K562 (cell line): Measurements from ENCODE around the gene TP53BP2. TPM values are rescaled to one million over a fixed set of nuclear protein-coding genes. Genes with fewer than 3 reads are reported as not detected.
A peak's percentile ranks its signal among the peaks of the same experiment; 100 is the strongest.

Source experiments
- ARID3B ChIP-seq: fragments of 250-450 bp; sonication (Bioruptor Pico); IDR thresholded peaks from 2 replicates; pipeline ENCODE4 v1.4.0; 2020; ENCODE audit warnings: borderline replicate concordance
- BCLAF1 ChIP-seq, 2 experiments: fragments of 450-650 bp in 1 of 2; IDR thresholded peaks; 2 replicates each; pipeline ENCODE4 v1.6.1; 2011 to 2017; ENCODE audit warnings: low read depth in 2 of 2, antibody characterized with exemption in 1 of 2, borderline replicate concordance in 1 of 2, low read length in 1 of 2, mild to moderate bottlenecking in 1 of 2, mixed read lengths in 1 of 2; ENCODE audit not compliant: control insufficient read depth in 1 of 2
- CREM ChIP-seq: IDR thresholded peaks from 2 replicates; pipeline ENCODE4 v1.6.1; 2014; ENCODE audit warnings: antibody characterized with exemption, low read depth
- EP400 ChIP-seq: fragments of 450-650 bp; IDR thresholded peaks from 2 replicates; pipeline ENCODE4 v1.6.1; 2017; ENCODE audit warnings: antibody characterized with exemption, mild to moderate bottlenecking, moderate library complexity
- HINFP ChIP-seq: fragments of 450-650 bp; conservative IDR thresholded peaks from 2 replicates; pipeline ENCODE4 v1.6.1; 2016; ENCODE audit warnings: missing genetic modification characterization, low read depth, mild to moderate bottlenecking, control low read depth, missing compliant biosample characterization
- PHF8 ChIP-seq: fragments of 200-600 bp; sonication (generic); IDR thresholded peaks from 2 replicates; pipeline ENCODE4 v1.6.1; 2012; ENCODE audit warnings: mixed run types, mild to moderate bottlenecking, inconsistent platforms, low read length, moderate library complexity, borderline replicate concordance
- RBM17 ChIP-seq: fragments of 200-400 bp; formaldehyde crosslinking; IDR thresholded peaks from 2 replicates; pipeline ENCODE4 v1.6.1; 2017; ENCODE audit warnings: low read depth, mild to moderate bottlenecking, low read length, borderline replicate concordance
- REST ChIP-seq, 2 experiments: fragments of 450-650 bp; formaldehyde crosslinking in 1 of 2; IDR thresholded peaks; 2 replicates each; pipeline versions ENCODE4 v1.4.0 to v1.6.1; 2014 to 2020; ENCODE audit warnings: mild to moderate bottlenecking in 2 of 2, borderline replicate concordance in 1 of 2, low read depth in 1 of 2
- SETDB1 ChIP-seq: IDR thresholded peaks from one replicate; pipeline ENCODE4 v1.6.1; 2012; ENCODE audit warnings: low read length, control low read depth, inconsistent platforms
- XRCC3 ChIP-seq: fragments of 450-650 bp; IDR thresholded peaks from 2 replicates; pipeline ENCODE4 v1.6.1; 2017; ENCODE audit warnings: mild to moderate bottlenecking, moderate library complexity
- ZNF253 ChIP-seq: fragments of 250-450 bp; sonication (Bioruptor Pico); conservative IDR thresholded peaks from 2 replicates; pipeline ENCODE4 v1.6.1; 2021; ENCODE audit warnings: mild to moderate bottlenecking
- ZNF780A ChIP-seq: fragments of 250-450 bp; sonication (Bioruptor Pico); IDR thresholded peaks from 2 replicates; pipeline ENCODE4 v1.5.0; 2021; ENCODE audit warnings: mild to moderate bottlenecking
- polyA plus RNA-seq, 8 experiments: library from polyadenylated mRNA; depleted of rRNA in 4 of 8; stranded (reverse) in 5 of 8; unstranded in 3 of 8; fragments of >200 nt; fragmentation: Nextera tagmentation in 2 of 8; fragmentation: Illumina TruSeq in 1 of 8; extraction: Ambion mirVana in 2 of 8; extraction: Trizol in 1 of 8; gene quantifications; 2 replicates each; pipeline versions ENCODE4 v1.2.1 to v1.2.3, GENCODE V29; 2011 to 2014; ENCODE audit warnings: inconsistent platforms in 1 of 8, missing spikeins in 1 of 8
- total RNA-seq, 7 experiments: library from RNA; depleted of rRNA in 6 of 7; stranded (reverse); fragments of >200 nt in 6 of 7; fragmentation: Illumina TruSeq in 2 of 7; extraction: Trizol in 2 of 7; gene quantifications; 2 replicates each; pipeline versions ENCODE4 v1.2.1 to v1.2.3, GENCODE V29; 2011 to 2021; ENCODE audit warnings: low replicate concordance in 1 of 7

TP53BP2 gene
- total and polyA plus RNA-seq, 9 of the 15 experiments (the other 6 are each of a cell fraction or from before 2014, with no cell fraction given), result 17.0 to 69.6 (median 40.1) TPM

- TF ChIP-seq BCLAF1 (IDR thresholded peaks at IDR 0.05; ENCODE audit: borderline replicate concordance in 1 of 2, control insufficient read depth in 1 of 2, low read depth in 2 of 2, low read length in 1 of 2) (peak in 1 of 2 experiments; percentile 80; a peak in 1 of 4 replicates), SETDB1 (no peak), ZNF253 (no peak), PHF8 (no peak), REST (IDR thresholded peaks at IDR 0.05; ENCODE audit: borderline replicate concordance) (no peak; the same call in 1 of the 2 replicates), REST (CRISPR knock-in tag; IDR thresholded peaks at IDR 0.05; ENCODE audit: low read depth) (no peak), HINFP (tag) (peak; percentile 59), EP400 (peak; percentile 87), RBM17 (no peak), ZNF780A (CRISPR knock-in tag) (no peak), CREM (peak; percentile 88), XRCC3 (no peak), ARID3B (CRISPR knock-in tag) (no peak)
Observed at GRCh38 chr1:223788746-223789415, 56.9 kb downstream of the TP53BP2 start (continued).
